ENCODE results near the gene PPP1R3A.

DNA sequence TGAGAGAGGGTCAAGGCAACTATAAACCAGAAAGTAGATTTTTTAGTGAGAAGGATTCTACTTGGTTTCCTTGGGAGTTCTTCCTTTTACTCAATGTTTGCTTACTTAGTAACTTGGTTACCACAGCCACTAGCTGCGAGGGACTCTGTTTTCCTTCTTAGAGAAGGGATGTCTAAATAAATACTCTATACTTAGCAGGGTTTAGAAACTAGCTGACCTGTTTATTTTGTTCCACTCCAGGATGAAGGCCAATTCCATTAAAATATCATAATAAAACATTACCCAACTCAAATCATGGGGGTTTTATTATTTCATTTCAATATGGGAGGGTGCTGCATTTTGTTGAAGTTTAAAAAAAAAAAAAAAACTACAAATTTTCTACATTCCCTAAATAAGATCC, 87.3 kb downstream of the PPP1R3A start:
- no peak for TF ChIP-seq POLR2A (IDR thresholded peaks at IDR 0.05; ENCODE audit: low read depth, low read length)
- TF ChIP-seq POLR2AphosphoS5 (IDR thresholded peaks at IDR 0.05; ENCODE audit: low read depth, low read length): no peak

Measured in GM12891 (cell line).